Upper lobe of left lung (tissue), 6 donors: ENCODE data around the gene CSNK1G1. TPM values are rescaled to one million over a fixed set of nuclear protein-coding genes. Genes with fewer than 3 reads are reported as not detected.

Experiments
- ATAC-seq, 2 donors: fragments of 200-7000 bp; cut with Tn5 transposase; one replicate each; pipeline ENCODE4 v1.9.1; 2022; ENCODE audit warnings: mild to moderate bottlenecking in 2 of 2, moderate library complexity in 2 of 2; ENCODE audit not compliant: low FRiP score in 2 of 2
- DNase-seq, 2 donors: peaks; one replicate each; pipeline ENCODE4 v3.0.0-alpha.2; 2019 to 2020
- H3K27ac ChIP-seq, 4 donors: fragments of 200-600 bp; sonication (generic); one replicate each; pipeline ENCODE4 v1.5.1; 2016 to 2019
- H3K27me3 ChIP-seq, 4 donors: fragments of 200-600 bp; sonication (generic); one replicate each; pipeline ENCODE4 v1.5.1; 2017 to 2019
- H3K36me3 ChIP-seq, 4 donors: fragments of 200-600 bp; sonication (generic); one replicate each; pipeline ENCODE4 v1.5.1; 2016 to 2019
- H3K4me1 ChIP-seq, 4 donors: fragments of 200-600 bp; sonication (generic); one replicate each; pipeline ENCODE4 v1.5.1; 2018 to 2019
- H3K4me3 ChIP-seq, 4 donors: fragments of 200-600 bp; sonication (generic); one replicate each; pipeline ENCODE4 v1.5.1; 2017 to 2019; ENCODE audit warnings: mild to moderate bottlenecking in 2 of 4, moderate library complexity in 1 of 4
- H3K9me3 ChIP-seq, 4 donors: fragments of 200-600 bp; sonication (generic); one replicate each; pipeline ENCODE4 v1.5.1; 2018 to 2019
- EP300 ChIP-seq, 4 donors: sonication (generic); formaldehyde crosslinking; IDR thresholded peaks; one replicate each; pipeline ENCODE4 v1.5.1; 2017; ENCODE audit warnings: antibody characterized with exemption in 4 of 4, control low read depth in 2 of 4
- POLR2A ChIP-seq, 4 donors: fragments of 450-650 bp; IDR thresholded peaks; one replicate each; pipeline ENCODE4 v1.5.1; 2016 to 2017; ENCODE audit warnings: antibody characterized with exemption in 4 of 4, mild to moderate bottlenecking in 2 of 4
- POLR2AphosphoS5 ChIP-seq, 2 donors: sonication (generic); formaldehyde crosslinking; IDR thresholded peaks; one replicate each; pipeline ENCODE4 v1.5.1; 2017; ENCODE audit warnings: antibody characterized with exemption in 2 of 2
- WGBS, 2 donors: methylation state at CpG; one replicate each; pipeline ENCODE4 v1.1.5; 2017 to 2018; 5-methylcytosine and 5-hydroxymethylcytosine counted together
- total RNA-seq, 6 donors: library from RNA; depleted of rRNA in 4 of 6; stranded (reverse); fragments of >200 nt in 4 of 6; gene quantifications; one replicate each; pipeline versions ENCODE4 v1.1.0 to v1.2.1, GENCODE V29; 2016 to 2021
- TF ChIP-seq, protein P1 (sequence below), 6 experiments: fragments of 450-650 bp in 4 of 6; fragments of 200-600 bp in 2 of 6; sonication (generic) in 2 of 6; IDR thresholded peaks; one replicate each; pipeline ENCODE4 v1.5.1; 2016 to 2019; ENCODE audit warnings: antibody characterized with exemption in 6 of 6
- donor health status: DM: no; HTN: no; CAD: no; lungs with moderate emphysema.
- donor health status: DM: no; HTN: yes; CAD: no; lungs with severe emphysema.

Gene CSNK1G1
- total RNA-seq, 6 donors from 2014 or later: 14.8 to 49.6 (median 19.6) TPM

DNA sequence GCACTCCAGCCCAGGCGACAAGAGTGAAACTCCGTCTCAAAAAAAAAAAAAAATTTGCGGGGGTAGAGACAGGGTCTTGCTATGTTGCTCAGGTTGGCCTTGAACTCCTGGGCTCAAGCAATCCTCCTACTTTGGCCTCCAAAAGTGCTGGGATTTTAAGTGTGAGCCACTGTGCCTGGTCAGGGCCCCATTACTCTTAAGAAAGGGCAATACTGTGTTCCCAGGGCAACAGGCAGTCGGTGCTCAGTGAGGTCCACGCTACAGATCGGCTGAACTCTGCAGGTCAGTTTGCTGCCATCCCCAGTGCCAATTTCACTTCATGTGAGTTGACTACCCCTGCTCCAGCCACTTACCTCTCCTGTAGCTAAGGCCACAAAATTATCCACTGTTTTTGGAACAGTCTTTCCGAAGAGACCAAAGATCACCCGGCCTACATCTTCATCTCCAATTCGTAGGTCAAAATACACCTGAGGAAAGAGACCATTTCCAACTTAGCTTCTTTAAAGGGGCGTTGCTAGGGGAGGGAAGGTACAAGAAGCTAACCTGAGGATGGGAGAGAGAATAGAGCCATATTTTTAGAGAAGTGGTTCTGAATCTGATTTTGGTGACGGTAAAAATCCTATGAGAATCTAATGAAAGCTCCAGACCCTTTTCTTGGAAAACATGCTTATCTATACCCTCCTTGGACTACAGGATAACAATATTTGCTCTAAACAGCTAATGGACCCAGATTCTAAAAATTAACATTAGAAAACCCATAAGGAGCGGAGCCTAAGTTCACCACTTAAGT, 194.1 kb downstream of the CSNK1G1 start:
- 50 to 53% methylated on average over 12 of the region's 12 CpGs for WGBS, 2 donors
- ATAC-seq (no peak), DNase-seq (no peak)
- H3K27me3 ChIP-seq: no peaks in the 10 kb centered on the region
- peaks cover 36 to 48% (median 45%) of the 10 kb centered on the region in 4 donors for H3K36me3 ChIP-seq
- H3K27ac ChIP-seq: peak overlapping the region; percentile 82 to 95 (median 86)
- H3K4me3 ChIP-seq: peak overlapping the region; percentile 63 to 89 (median 85)
- no peaks in the 10 kb centered on the region for H3K9me3 ChIP-seq
- H3K4me1 ChIP-seq: peaks cover 29 to 50% (median 47%) of the 10 kb centered on the region in 4 donors
- TF ChIP-seq, protein P1, sequence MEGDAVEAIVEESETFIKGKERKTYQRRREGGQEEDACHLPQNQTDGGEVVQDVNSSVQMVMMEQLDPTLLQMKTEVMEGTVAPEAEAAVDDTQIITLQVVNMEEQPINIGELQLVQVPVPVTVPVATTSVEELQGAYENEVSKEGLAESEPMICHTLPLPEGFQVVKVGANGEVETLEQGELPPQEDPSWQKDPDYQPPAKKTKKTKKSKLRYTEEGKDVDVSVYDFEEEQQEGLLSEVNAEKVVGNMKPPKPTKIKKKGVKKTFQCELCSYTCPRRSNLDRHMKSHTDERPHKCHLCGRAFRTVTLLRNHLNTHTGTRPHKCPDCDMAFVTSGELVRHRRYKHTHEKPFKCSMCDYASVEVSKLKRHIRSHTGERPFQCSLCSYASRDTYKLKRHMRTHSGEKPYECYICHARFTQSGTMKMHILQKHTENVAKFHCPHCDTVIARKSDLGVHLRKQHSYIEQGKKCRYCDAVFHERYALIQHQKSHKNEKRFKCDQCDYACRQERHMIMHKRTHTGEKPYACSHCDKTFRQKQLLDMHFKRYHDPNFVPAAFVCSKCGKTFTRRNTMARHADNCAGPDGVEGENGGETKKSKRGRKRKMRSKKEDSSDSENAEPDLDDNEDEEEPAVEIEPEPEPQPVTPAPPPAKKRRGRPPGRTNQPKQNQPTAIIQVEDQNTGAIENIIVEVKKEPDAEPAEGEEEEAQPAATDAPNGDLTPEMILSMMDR (IDR thresholded peaks at IDR 0.05): no peak
- TF ChIP-seq POLR2AphosphoS5 (IDR thresholded peaks at IDR 0.05) (no peak), EP300 (IDR thresholded peaks at IDR 0.05) (no peak), POLR2A (IDR thresholded peaks at IDR 0.05) (no peak)

DNA sequence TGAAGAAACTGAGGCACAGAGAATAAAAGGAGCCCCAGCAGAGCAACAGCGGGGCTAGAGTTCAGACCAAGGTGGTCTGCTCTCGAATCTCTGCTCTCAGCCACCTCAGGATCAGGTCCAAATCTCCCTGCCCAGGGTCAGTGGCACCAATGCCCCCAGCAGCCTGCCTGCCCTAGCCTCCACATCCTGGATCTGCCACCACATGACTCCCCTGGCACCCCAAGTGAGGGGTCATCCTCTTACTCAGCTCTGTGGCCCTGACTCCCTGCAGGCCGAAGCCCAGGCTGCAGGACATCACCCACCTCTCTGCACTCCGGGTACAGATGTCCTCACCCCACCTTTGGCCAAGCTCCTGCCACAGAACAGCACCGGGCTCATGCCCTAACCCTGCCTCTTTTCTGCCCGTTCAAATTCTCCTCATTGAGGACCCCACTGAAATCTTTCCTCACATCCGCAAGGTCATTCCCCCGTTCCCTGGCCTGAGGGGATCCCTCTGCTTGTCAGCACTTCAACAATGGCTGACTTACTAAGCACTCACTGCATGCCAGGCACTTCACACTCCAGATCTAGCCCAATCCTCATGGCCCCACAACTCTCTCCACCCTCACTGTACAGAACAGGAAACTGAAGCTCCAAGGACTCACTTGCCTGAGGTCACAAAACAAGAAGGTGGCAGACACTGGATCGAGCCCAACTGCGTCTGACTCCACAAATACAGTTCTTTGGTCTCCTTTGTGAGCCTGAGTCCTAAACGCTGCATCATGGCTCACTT, 197.4 kb downstream of the CSNK1G1 start:
- peak overlapping the region in 1 of 4 donors; percentile 39 for H3K27ac ChIP-seq
- H3K9me3 ChIP-seq: no peaks in the 10 kb centered on the region
- 83 to 89% methylated on average over 11 of the region's 11 CpGs for WGBS, 2 donors
- no peak for ATAC-seq
- DNase-seq: no peak
- H3K4me3 ChIP-seq: no peak overlapping the region
- H3K4me1 ChIP-seq: peaks cover 26 to 43% (median 40%) of the 10 kb centered on the region in 4 donors
- peaks cover 53 to 79% (median 66%) of the 10 kb centered on the region in 4 donors for H3K36me3 ChIP-seq
- no peaks in the 10 kb centered on the region for H3K27me3 ChIP-seq
- TF ChIP-seq EP300 (IDR thresholded peaks at IDR 0.05): no peak
- TF ChIP-seq POLR2AphosphoS5 (IDR thresholded peaks at IDR 0.05): no peak
- TF ChIP-seq POLR2A (IDR thresholded peaks at IDR 0.05): no peak
- TF ChIP-seq, protein P1 (IDR thresholded peaks at IDR 0.05): no peak

DNA sequence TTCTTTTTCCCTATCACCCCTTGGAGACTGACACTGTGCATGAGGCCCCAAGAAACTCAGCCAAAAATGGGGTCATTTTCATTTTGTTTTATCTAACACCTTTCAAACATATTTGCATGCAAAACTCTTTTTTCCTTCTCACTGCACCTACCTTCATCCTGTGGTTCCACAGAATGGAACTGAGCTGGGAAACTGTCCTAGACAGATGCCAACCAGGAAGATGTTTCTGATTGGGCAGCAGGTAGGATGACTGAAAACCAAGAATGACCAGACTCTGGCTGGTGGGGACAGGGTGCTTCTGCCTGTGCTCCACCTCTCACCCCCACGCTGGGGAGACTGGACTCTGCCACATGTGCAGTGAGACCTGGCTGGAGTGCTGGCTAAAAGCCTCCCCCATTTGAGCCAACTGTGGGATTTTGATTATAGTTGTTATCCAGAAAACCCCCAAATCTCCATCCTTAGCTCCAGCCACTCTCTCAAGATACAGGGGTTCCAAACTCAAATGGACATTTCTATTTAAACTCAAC, 198.3 kb downstream of the CSNK1G1 start:
- no peak for TF ChIP-seq POLR2A (IDR thresholded peaks at IDR 0.05)
- TF ChIP-seq, protein P1 (IDR thresholded peaks at IDR 0.05): no peak
- ATAC-seq (no peak), DNase-seq (no peak)
- Histone ChIP-seq H3K27ac (no peak overlapping the region), H3K4me3 (no peak overlapping the region), H3K4me1 (peaks cover 35 to 50% (median 47%) of the 10 kb centered on the region in 4 donors), H3K27me3 (peaks cover 0 to 5% (median 0%) of the 10 kb centered on the region in 4 donors), H3K36me3 (peaks cover 53 to 79% (median 66%) of the 10 kb centered on the region in 4 donors), H3K9me3 (no peaks in the 10 kb centered on the region)
- WGBS, 2 donors: 93 to 100% methylated on average over 1 of the region's 1 CpG

DNA sequence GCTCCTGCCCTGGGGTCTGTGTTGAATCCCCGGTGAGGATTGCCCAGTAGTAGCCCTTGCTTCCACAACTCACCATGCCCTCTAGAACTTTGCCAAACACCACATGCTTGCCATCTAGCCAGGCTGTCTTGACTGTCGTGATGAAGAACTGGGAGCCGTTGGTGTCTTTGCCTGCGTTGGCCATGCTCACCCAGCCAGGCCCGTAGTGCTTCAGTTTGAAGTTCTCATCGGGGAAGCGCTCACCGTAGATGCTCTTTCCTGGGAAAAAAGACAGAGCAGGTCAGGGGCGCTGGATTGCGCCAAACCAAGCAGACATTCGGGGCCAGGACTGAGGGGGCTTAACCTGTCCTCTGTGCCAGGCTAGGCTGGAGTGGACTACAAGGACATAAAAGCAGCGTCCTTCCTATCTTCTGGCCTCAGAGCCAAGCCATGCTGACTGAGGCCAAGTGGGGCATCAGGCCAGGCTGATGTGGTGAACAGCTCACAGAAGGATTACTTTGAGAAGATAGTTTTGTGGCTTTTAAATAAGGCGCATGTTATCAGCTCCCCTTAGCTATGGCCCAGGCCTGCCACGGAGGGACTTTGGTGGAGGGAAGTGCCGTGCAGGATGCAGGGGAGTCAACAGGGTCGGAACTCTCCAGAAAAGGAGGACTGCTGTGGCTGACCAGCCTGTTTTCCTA, 199.2 kb downstream of the CSNK1G1 start:
- Histone ChIP-seq H3K4me1 (peaks cover 39 to 52% (median 50%) of the 10 kb centered on the region in 4 donors), H3K9me3 (no peaks in the 10 kb centered on the region), H3K36me3 (peaks cover 53 to 79% (median 66%) of the 10 kb centered on the region in 4 donors), H3K27ac (no peak overlapping the region), H3K27me3 (peaks cover 0 to 13% (median 6%) of the 10 kb centered on the region in 4 donors), H3K4me3 (no peak overlapping the region)
- TF ChIP-seq POLR2A (IDR thresholded peaks at IDR 0.05) (no peak), POLR2AphosphoS5 (IDR thresholded peaks at IDR 0.05) (no peak), EP300 (IDR thresholded peaks at IDR 0.05) (no peak)
- TF ChIP-seq, protein P1 (IDR thresholded peaks at IDR 0.05): no peak
- no peak for ATAC-seq
- WGBS, 2 donors: 92 to 93% methylated on average over 14 to 16 of the region's 16 CpGs
- DNase-seq: no peak
